Astrocyte of the spinal cord (primary cell): ENCODE data around the gene PPP3R1.
"Not testable (repeated sequence)": the region's sequence is repeated elsewhere in the genome, so short reads cannot be mapped to it uniquely, and the experiment has no call there.

ENCODE experiments used
- DNase-seq: peaks from one replicate; pipeline ENCODE4 v3.0.0; 2011; ENCODE audit warnings: low read depth, low spot score
- H3K4me3 ChIP-seq: 2 replicates; pipeline ENCODE4 v1.5.1; 2011; ENCODE audit warnings: low read depth, mild to moderate bottlenecking, low read length, moderate library complexity
- CTCF ChIP-seq: IDR thresholded peaks from 2 replicates; pipeline ENCODE4 v1.5.1; 2012; ENCODE audit warnings: low read depth, mild to moderate bottlenecking, low read length, inconsistent platforms
- in situ Hi-C: cut with HindIII; loops from 2 replicates; pipeline ENCODE4 v1.10.0; 2017; ENCODE audit warnings: low sequenced_read_pairs

Gene PPP3R1

GRCh38 chr2:68178954-68179627, 73.2 kb downstream of the PPP3R1 start:
- in situ Hi-C loops, result no loop called here
- no peak for TF ChIP-seq CTCF
- DNase-seq, result no peak
- no peak overlapping the region for H3K4me3 ChIP-seq

DNA sequence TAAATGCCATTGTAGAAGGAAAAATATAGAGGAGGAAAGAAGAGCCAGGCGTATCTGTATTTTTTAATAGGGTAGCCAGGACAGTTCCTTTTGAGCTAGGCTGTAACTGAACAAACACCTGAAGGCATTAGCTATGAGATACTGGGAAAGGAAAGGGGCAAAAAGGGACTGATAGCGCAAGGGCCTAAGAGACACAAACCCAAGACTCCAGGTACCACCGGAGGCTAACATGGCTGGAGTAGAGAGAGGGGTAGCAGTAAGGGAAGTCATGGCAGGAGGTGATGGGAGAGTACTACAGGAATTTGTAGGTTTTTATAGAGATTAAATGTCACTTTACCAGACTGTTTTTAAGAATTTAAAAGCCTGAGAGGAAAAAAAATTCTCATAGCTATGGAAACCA, 73.9 kb downstream of the PPP3R1 start:
- in situ Hi-C loops, result no loop called here
- no peak overlapping the region for H3K4me3 ChIP-seq
- no peak for DNase-seq
- TF ChIP-seq CTCF, result no peak

- no peak for TF ChIP-seq CTCF
- H3K4me3 ChIP-seq, result no peak overlapping the region
- no peak for DNase-seq
- in situ Hi-C loops, result no loop called here
Measured at GRCh38 chr2:68177541-68177940, 74.8 kb downstream of the PPP3R1 start.

DNA sequence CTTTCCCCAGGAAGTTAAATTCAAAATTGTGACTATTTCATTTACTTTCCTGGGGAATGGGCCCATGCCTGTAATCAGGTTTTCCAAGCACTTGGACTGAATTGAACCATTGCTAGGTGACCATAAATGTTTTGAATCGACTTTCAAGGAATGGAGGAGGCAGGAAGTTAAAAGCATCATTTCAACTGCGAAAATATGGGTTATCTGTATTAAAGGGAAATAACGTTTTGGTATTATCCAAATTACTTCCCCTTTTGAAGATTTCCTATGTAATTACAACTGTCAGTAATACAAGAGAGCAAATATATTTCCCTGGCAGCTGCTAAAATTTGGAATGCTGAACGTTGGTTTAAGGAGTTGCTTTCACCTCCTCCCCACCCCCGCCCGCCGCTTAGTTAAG, 75.7 kb downstream of the PPP3R1 start:
- in situ Hi-C loops, result no loop called here
- H3K4me3 ChIP-seq, result no peak overlapping the region
- no peak for DNase-seq
- no peak for TF ChIP-seq CTCF

- DNase-seq, in situ Hi-C loops, H3K4me3 ChIP-seq: not testable (repeated sequence)
Measured at GRCh38 chr2:68175210-68175609, 77.1 kb downstream of the PPP3R1 start.

DNA sequence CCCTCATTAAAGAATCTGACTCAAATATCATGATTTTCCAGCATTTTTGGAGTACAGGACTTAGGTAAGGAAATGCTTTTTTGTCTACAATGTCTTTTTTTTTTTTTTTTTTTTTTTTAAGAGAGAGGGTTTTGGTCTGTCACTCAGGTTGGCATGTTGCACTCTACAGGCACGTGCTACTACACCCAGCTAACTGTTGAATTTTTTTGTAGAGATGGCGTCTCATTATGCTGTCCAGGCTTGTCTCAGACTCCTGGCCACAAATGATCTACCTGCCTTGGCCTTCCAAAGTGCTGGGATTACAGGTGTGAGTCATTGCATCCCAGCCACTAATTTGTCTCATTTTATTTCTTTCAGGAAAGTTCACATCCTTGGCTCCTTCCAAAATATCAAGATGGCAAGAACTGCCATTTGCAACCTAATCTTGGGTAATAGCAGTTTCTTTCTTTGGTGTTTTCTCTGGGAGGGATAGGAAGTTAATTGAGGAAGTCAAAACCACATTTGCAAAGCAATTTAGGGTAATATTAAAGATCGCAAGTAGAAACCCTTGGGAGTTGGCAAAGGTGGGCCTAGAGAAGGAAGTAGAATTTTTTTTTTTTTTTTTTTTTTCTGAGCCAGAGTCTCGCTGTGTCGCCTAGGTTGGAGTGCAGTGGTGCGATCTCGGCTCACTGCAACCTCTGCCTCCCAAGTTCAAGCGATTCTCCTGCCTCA, 79.2 kb downstream of the PPP3R1 start:
- TF ChIP-seq CTCF, result no peak
- in situ Hi-C loops, result no loop called here
- no peak overlapping the region for H3K4me3 ChIP-seq
- DNase-seq, result no peak

DNA sequence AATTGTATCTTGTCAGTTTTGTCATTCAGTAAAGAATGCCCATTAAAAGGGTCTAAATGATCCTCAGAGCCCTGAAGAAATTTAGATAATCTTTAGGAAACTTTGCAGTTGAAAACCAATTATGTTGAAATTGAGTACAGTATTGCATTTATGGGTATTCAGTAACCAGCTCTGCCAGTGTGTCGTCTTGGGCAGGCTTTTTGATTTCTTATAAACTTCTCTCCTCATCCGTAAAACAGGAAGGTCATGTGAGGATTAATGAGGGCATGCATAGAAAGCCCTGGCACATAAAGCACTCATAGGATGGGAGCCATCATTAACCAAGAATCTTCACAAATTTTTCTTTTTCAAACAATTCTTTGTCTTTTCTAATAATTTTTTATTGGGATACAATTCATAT, 79.8 kb downstream of the PPP3R1 start:
- in situ Hi-C loops, result no loop called here
- TF ChIP-seq CTCF, result no peak
- no peak for DNase-seq
- no peak overlapping the region for H3K4me3 ChIP-seq
